Effector memory CD4-positive, alpha-beta T cell (primary cell): ENCODE results near the gene NRTN.
A peak's percentile ranks its signal among the peaks of the same experiment; 100 is the strongest.

Source experiments
- DNase-seq, 3 donors: peaks; one replicate each; pipeline ENCODE4 v3.0.0-alpha.2; 2020
- H3K27ac ChIP-seq: 2 replicates; pipeline ENCODE4 v1.7.0; 2013; ENCODE audit warnings: mild to moderate bottlenecking, low read length, moderate library complexity; ENCODE audit not compliant: insufficient read depth, poor library complexity, severe bottlenecking
- H3K27me3 ChIP-seq: replicated peaks from 2 replicates; pipeline ENCODE4 v1.7.0; 2013; ENCODE audit warnings: mild to moderate bottlenecking, low read length; ENCODE audit not compliant: insufficient read depth, control insufficient read depth, poor library complexity, severe bottlenecking
- H3K36me3 ChIP-seq: 2 replicates; pipeline ENCODE4 v1.7.0; 2013; ENCODE audit warnings: mild to moderate bottlenecking, low read length, moderate library complexity; ENCODE audit not compliant: control insufficient read depth, insufficient read depth
- H3K4me1 ChIP-seq: 2 replicates; pipeline ENCODE4 v1.7.0; 2013; ENCODE audit warnings: low read length, mild to moderate bottlenecking; ENCODE audit not compliant: control insufficient read depth, insufficient read depth, poor library complexity, severe bottlenecking
- H3K4me3 ChIP-seq: 2 replicates; pipeline ENCODE4 v1.7.0; 2013; ENCODE audit warnings: low read length, low read depth, mild to moderate bottlenecking; ENCODE audit not compliant: insufficient read depth, poor library complexity, severe bottlenecking
- H3K9me3 ChIP-seq: 2 replicates; pipeline ENCODE4 v1.7.0; 2013; ENCODE audit warnings: mild to moderate bottlenecking, low read length, moderate library complexity; ENCODE audit not compliant: control insufficient read depth
- total RNA-seq, 3 donors: gene quantifications; one replicate each; lab custom pipeline; 2026; lab: John Stamatoyannopoulos, UW

NRTN gene, protein sequence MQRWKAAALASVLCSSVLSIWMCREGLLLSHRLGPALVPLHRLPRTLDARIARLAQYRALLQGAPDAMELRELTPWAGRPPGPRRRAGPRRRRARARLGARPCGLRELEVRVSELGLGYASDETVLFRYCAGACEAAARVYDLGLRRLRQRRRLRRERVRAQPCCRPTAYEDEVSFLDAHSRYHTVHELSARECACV
- total RNA-seq, result 0.09 to 0.39 (median 0.35) reads per million in 3 donors

DNA sequence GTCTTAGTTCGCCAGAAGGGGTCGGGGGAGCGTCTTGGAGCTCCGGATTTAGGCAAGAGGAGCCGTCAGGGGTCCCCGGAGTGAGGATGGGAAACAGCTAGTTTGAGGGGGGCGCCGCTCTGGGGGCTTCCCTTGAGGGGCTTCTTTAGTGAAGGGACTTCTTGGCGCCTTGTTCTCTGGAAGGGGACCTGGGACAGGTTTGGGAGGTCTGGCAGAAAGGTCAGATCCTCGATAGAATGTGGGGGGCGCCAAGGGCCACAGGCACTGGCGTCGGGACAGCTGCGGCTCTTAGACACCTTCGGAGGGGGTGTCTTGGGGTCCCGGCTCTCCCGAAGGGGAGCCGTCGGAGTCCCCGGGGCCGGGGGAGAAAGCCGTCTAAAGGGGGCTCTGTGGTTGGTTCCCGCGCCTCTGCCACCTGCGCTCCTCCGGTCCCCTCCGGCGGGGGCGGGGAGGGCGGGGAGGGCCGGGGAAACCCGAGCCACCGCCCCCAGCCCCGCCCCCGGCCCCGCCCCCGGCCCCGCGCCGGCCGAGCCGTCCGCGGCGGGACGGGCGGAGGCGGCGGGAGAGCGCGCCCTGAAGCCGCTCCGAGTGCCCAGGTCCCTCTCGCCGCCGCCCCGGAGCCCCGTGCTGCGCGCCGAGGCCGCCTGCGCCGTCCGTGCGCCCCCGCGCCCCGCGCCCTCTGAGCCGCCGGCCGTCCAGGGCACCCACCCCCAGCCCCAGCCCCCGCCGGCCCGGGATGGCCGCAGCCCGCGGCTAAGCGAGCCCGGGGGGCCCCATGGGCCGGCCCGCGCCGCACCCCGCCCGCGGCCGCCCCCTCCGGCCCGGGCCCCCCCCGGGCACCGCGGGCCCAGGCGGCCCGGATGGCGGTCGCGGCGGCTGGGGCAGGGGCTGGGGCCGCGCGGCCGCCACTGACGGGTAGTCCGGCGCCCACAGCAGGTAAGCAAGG is at the start of gene NRTN:
TSS of gene NRTN (plus strand) at position 552 of the 946 bp plus-strand sequence. CDS start 19,099 bp downstream, outside the sequence.
- Histone ChIP-seq H3K4me3 (peak within 1 kb of the TSS; percentile 11), H3K27me3 (peaks cover 3% of the 10 kb centered on the region), H3K9me3 (no peaks in the 10 kb centered on the region), H3K4me1 (peaks cover 25% of the 10 kb centered on the region), H3K27ac (peak within 1 kb of the TSS; percentile 11), H3K36me3 (no peaks in the 10 kb centered on the region)
- peak; percentile 26 to 36 (median 33) for DNase-seq

DNA sequence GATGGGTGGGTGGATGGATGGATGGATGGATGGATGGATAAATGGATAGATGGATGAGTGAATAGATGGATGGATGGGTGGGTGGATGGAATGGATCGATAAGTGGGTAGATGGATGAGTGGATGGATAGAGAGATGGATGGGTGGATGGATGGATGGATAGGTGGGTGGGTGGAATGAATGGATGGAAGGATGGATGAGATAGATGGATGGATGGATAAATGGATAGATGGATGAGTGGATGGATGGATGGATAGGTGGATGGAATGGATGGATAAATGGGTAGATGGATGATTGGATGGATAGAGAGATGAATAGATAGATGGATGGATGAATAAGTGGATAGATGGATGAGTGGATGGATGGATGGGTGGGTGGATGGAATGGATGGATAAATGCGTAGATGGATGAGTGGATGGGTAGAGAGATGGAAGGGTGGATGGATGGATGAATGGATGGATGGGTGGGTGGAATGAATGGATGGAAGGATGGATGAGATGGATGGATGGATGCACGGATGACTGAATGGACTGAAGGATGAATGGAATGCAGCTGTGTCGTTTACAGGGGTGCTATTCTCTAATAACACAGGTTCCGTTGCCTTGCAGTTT is 42.2 kb upstream of the NRTN start:
- no peak overlapping the region for H3K4me3 ChIP-seq
- H3K27ac ChIP-seq, result no peak overlapping the region
- DNase-seq, result no peak
- H3K27me3 ChIP-seq, result no peaks in the 10 kb centered on the region
- no peaks in the 10 kb centered on the region for H3K36me3 ChIP-seq
- no peaks in the 10 kb centered on the region for H3K4me1 ChIP-seq
- H3K9me3 ChIP-seq, result no peaks in the 10 kb centered on the region

DNA sequence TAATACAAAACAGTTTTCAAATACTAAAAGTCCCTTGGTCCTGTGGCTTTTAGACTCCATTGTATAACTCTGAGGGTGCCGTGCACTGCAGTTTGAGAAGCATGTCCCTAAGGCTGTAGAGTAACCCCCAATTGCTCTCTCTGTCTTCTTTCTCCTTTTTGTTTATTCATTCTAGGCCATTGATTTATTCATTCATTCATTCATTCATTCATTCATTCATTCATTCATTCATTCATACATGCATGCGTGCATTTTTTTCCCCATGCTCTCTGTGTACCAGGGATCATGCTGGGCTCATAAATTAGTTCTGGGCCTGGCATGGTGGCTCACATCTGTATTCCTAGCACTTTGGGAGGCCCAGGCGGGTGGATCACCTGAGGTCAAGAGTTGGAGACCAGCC is 39.6 kb upstream of the NRTN start:
- Histone ChIP-seq H3K4me1 (no peaks in the 10 kb centered on the region), H3K36me3 (no peaks in the 10 kb centered on the region), H3K4me3 (no peak overlapping the region), H3K27me3 (no peaks in the 10 kb centered on the region), H3K27ac (no peak overlapping the region), H3K9me3 (no peaks in the 10 kb centered on the region)
- no peak for DNase-seq

DNA sequence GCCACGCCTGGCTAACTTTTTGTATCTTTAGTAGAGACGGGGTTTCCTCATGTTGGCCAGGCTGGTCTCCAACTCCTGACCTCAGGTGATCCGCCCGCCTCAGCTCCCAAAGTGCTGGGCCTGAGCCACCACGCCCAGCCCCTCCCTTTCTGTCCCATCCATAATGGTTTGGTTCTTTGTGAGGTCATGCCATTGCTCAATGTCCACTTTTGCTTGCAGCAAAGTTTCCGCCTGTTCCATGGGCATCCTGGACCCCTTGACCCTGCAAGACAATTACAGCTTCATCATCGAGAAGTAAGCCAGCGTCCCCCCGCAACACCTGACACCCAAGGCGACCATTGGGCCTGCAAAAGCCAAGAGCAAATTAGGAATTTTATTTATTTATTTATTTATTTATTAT is 36.9 kb upstream of the NRTN start:
- Histone ChIP-seq H3K27ac (no peak overlapping the region), H3K4me1 (no peaks in the 10 kb centered on the region), H3K4me3 (no peak overlapping the region), H3K27me3 (no peaks in the 10 kb centered on the region), H3K9me3 (no peaks in the 10 kb centered on the region), H3K36me3 (no peaks in the 10 kb centered on the region)
- DNase-seq, result no peak

DNA sequence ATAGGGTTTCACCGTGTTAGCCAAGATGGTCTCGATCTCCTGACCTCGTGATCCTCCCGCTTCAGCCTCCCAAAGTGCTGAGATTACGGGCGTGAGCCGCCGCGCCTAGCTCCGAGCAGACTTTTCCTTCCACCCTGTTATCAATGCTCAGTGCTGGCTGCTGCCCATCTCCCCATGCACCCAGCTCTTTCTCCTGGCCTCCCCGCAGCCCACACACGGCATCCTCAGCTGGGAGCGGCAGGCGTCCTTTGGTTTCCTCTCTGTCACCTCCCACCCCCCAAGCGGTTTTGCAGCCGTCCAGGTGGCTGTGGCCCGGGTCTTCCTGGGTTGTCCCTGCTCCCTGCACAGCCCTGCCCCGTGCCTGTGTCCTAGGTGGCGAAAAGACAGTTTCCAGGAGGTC is 32.5 kb upstream of the NRTN start:
- Histone ChIP-seq H3K27ac (no peak overlapping the region), H3K9me3 (no peaks in the 10 kb centered on the region), H3K27me3 (no peaks in the 10 kb centered on the region), H3K4me3 (no peak overlapping the region), H3K36me3 (no peaks in the 10 kb centered on the region), H3K4me1 (no peaks in the 10 kb centered on the region)
- no peak for DNase-seq

DNA sequence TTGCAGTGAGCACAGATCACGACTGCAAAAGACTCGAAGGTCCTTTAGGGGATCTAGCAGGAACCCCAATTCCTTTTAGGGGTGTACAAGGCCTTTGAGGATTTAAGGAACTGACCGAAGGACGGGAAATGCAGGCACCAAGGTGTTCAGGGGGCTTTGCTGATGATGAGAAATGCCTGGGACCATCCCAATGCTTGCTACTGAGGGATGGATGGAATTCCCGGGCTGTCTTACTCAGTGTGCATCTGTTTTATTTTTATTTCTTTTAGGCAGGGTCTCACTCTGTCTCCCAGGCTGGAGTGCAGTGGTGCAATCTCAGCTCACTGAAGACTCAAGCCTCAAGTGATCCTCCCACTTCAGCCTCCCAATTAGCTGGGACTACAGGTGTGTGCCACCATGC is 31.6 kb upstream of the NRTN start:
- Histone ChIP-seq H3K4me3 (no peak overlapping the region), H3K27ac (no peak overlapping the region), H3K27me3 (no peaks in the 10 kb centered on the region), H3K4me1 (no peaks in the 10 kb centered on the region), H3K36me3 (no peaks in the 10 kb centered on the region), H3K9me3 (no peaks in the 10 kb centered on the region)
- no peak for DNase-seq

DNA sequence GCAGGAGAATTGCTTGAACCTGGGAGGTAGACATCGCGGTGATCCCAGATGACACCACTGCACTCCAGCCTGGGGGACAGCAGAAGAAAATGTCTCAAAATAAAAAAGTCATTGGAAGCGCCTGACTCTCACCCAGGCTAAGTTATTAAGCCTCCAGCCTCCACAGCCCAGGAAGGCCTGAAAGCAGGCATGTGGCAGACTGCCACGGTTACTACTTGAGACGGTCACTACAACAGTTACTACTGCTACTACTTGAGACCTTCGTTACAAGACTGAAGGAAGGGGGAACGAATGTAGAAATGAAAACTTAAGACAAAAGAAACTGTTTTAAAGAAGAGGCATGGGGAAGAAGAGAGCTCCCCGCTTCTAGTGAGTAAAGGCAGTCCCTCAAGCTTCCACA is 29.9 kb upstream of the NRTN start:
- Histone ChIP-seq H3K27me3 (no peaks in the 10 kb centered on the region), H3K4me1 (no peaks in the 10 kb centered on the region), H3K4me3 (no peak overlapping the region), H3K27ac (no peak overlapping the region), H3K36me3 (no peaks in the 10 kb centered on the region), H3K9me3 (no peaks in the 10 kb centered on the region)
- no peak for DNase-seq

DNA sequence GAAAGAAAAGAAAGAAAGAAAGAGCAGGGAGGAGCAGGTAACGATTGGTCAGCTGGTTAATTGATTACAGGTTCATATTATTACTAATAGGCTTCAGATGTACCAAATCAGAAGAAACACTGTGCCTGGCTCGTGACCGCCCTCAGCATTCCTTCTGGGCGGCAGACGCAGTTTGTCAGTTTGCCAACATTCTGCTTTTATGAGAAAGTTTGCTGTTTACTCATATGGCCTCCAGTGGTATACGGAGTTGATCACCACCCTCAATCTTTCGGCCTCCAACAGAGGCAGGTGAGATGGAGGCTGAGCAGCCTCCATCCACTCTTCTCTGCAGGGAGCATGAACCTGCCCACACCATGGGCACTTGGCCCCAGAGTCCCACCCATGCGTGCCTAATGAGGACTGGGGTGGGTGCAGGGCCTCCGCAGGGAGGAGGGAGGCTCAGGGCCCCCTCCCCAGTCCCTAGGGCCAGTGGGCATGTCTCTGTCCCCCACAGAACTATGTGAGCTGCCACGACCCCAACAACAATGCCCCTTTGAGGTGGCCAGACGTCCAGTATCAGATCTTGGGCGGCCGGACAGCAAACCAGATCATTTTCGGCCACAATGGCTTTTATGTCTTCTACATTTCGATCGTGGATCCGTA is 29.1 kb upstream of the NRTN start:
- Histone ChIP-seq H3K27me3 (no peaks in the 10 kb centered on the region), H3K4me1 (no peaks in the 10 kb centered on the region), H3K4me3 (no peak overlapping the region), H3K9me3 (no peaks in the 10 kb centered on the region), H3K36me3 (no peaks in the 10 kb centered on the region), H3K27ac (no peak overlapping the region)
- DNase-seq, result no peak

DNA sequence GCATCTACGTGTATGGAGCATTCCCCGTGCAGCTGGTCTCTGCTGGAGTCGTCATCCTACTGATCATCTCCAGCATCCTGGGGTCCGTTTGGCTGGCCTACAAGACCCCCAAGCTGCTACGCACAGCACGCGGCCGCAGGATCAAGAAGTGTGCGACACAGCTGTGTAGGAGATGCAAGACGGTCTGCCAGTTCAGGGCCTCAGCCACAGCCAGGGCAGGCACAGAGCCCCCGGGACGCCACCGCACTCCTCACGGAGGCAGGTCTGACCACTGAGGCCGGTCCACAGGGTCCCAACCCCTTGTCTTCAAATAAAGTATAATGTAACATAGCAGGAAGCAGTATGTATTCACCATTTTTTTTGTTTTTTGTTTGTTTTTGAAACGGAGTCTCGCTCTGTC is 26.5 kb upstream of the NRTN start:
- H3K4me1 ChIP-seq, result no peaks in the 10 kb centered on the region
- no peaks in the 10 kb centered on the region for H3K9me3 ChIP-seq
- no peak for DNase-seq
- H3K27ac ChIP-seq, result no peak overlapping the region
- no peaks in the 10 kb centered on the region for H3K27me3 ChIP-seq
- no peak overlapping the region for H3K4me3 ChIP-seq
- H3K36me3 ChIP-seq, result no peaks in the 10 kb centered on the region
